Measurements from ENCODE around the gene SIK2. TPM values are rescaled to one million over a fixed set of nuclear protein-coding genes. Genes with fewer than 3 reads are reported as not detected.

The SIK2 gene
- total RNA-seq, 4 donors from 2014 or later, result 20.7 to 35.0 (median 26.8) TPM

DNA sequence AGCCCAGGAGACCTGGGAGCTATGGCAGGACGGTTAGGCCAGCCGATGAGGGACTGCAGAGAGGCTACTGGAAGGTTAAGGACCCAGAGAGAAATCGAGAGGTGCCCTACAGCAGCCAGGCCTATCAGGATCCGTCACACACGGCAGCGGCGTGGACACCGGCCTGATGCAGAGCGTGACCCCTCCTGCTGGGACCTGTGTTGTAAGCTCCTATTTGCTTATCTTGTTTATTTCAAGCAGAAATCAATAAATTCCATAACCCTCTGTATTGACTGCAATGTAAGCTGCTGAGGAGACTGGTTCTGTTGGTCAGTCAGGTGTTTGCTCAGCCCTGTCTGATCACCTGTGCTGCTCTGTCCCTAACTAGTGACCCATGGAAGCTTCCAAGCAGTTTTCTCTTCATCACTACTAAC, 124.1 kb downstream of the SIK2 start:
- TF ChIP-seq CTCF (IDR thresholded peaks at IDR 0.05) (no peak), POLR2A (IDR thresholded peaks at IDR 0.05) (no peak)
- H3K27ac ChIP-seq, result no peak overlapping the region
- no peak overlapping the region for H3K4me3 ChIP-seq (replicated peaks in 1 of 3)
- peaks cover 18 to 24% of the 10 kb centered on the region in 2 donors for H3K4me1 ChIP-seq
- intact Hi-C loops (cut with DNase I), result no loop called here
- no peaks in the 10 kb centered on the region for H3K9me3 ChIP-seq
- H3K27me3 ChIP-seq, result no peaks in the 10 kb centered on the region
- WGBS, 2 donors, result 91 to 93% methylated on average over 9 of the region's 9 CpGs
- no peak for DNase-seq
- H3K36me3 ChIP-seq, result peaks cover 44 to 46% of the 10 kb centered on the region in 2 donors

DNA sequence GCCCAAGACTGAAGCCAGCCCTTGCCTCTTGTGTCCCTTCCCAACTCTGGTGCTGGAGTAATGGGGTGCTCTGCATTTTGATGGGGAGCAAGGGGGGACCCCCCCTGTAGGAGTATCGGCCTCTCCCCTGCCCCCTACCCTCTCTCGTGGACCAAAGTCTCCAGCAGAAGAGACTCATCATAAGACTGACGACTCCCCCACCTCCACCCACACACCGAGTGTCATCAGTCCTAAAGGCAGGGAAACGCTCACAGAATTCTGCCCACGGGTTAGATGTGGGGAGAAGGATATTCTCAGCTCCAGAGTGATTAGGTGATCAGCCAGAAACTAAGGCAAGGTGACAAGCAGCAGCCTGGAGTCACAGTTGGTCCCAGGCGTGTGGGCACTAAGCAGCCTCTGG, 125.2 kb downstream of the SIK2 start:
- peaks cover 32 to 36% of the 10 kb centered on the region in 2 donors for H3K36me3 ChIP-seq
- intact Hi-C loops (cut with DNase I), result no loop called here
- H3K4me1 ChIP-seq, result peaks cover 21 to 35% of the 10 kb centered on the region in 2 donors
- H3K27ac ChIP-seq, result peak overlapping the region in 1 of 3 donors; percentile 8
- DNase-seq, result no peak
- WGBS, 2 donors, result 79 to 92% methylated on average over 4 to 7 of the region's 7 CpGs
- H3K27me3 ChIP-seq, result no peaks in the 10 kb centered on the region
- no peak for TF ChIP-seq CTCF (IDR thresholded peaks at IDR 0.05)
- no peak for TF ChIP-seq POLR2A (IDR thresholded peaks at IDR 0.05)
- no peak overlapping the region for H3K4me3 ChIP-seq (replicated peaks in 1 of 3)
- no peaks in the 10 kb centered on the region for H3K9me3 ChIP-seq

DNA sequence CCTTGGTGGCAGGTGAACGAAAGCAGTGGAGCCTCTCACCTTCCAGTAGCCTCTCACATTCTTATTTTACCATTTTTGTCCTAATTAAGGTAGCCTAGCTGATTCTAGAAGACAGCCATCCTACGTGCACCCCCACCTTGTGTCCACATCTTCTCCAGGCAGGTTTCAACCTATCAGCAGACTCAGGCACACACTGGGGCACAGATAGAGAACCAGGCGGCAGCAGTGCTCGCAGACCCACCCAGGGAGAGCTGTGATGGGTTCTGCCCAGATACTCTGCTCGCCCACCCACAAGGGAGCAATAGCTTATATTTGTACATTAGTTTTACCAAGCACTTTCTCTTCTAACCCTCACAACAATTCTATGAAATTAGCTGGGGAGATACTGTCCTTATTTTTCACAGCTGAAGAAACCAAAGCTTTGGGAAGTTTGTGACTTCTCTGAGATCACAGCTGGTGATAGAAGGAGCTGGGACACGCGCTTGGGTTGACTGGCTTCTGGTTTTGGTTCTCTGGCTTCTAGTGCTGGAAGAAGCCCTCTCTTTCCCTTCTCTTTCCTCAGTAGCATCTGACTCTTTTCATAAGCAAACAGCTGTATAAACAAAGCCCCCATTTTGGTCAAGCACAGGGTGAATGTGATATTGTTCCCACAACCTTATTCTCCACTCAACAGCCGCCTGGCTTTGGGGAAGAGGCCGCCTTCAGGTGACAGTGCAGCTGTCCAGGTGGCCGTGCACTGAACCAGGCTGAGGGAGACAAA, 127.0 kb downstream of the SIK2 start:
- H3K4me3 ChIP-seq (replicated peaks in 1 of 3), result no peak overlapping the region
- H3K36me3 ChIP-seq, result peaks cover 14 to 18% of the 10 kb centered on the region in 2 donors
- peak overlapping the region; percentile 34 to 99 (median 97) for H3K27ac ChIP-seq
- no peaks in the 10 kb centered on the region for H3K27me3 ChIP-seq
- no peak for TF ChIP-seq CTCF (IDR thresholded peaks at IDR 0.05)
- no peak for TF ChIP-seq POLR2A (IDR thresholded peaks at IDR 0.05)
- WGBS, 2 donors, result 87 to 88% methylated on average over 10 of the region's 10 CpGs
- intact Hi-C loops (cut with DNase I), result no loop called here
- DNase-seq, result no peak
- no peaks in the 10 kb centered on the region for H3K9me3 ChIP-seq
- peaks cover 34 to 53% of the 10 kb centered on the region in 2 donors for H3K4me1 ChIP-seq

- TF ChIP-seq POLR2A (IDR thresholded peaks at IDR 0.05), result peak in 1 of 2 donors; percentile 11
- no peak for TF ChIP-seq CTCF (IDR thresholded peaks at IDR 0.05)
- 55% methylated on average over 8 to 9 of the region's 9 CpGs for whole genome bisulfite sequencing, 2 donors
- peaks cover 41 to 59% of the 10 kb centered on the region in 2 donors for H3K4me1 ChIP-seq
Observed at GRCh38 chr11:111729831-111730311, 127.6 kb downstream of the SIK2 start.

More at GRCh38 chr11:111729831-111730311, 127.6 kb downstream of the SIK2 start:
- peaks cover 9 to 12% of the 10 kb centered on the region in 2 donors for H3K36me3 ChIP-seq
- H3K4me3 ChIP-seq (replicated peaks in 1 of 3), result no peak overlapping the region
- no peak for DNase-seq
- H3K9me3 ChIP-seq, result no peaks in the 10 kb centered on the region
- no peaks in the 10 kb centered on the region for H3K27me3 ChIP-seq
- intact Hi-C loops (cut with DNase I), result loop anchor here (5.0 kb wide), 1 partner anchor 42 kb away; no protein-coding TSS in a partner anchor
- peak overlapping the region; percentile 34 to 99 (median 97) for H3K27ac ChIP-seq

Measured in thyroid gland (tissue), 4 donors.